ENCODE measurements around the gene NAIF1.

DNA sequence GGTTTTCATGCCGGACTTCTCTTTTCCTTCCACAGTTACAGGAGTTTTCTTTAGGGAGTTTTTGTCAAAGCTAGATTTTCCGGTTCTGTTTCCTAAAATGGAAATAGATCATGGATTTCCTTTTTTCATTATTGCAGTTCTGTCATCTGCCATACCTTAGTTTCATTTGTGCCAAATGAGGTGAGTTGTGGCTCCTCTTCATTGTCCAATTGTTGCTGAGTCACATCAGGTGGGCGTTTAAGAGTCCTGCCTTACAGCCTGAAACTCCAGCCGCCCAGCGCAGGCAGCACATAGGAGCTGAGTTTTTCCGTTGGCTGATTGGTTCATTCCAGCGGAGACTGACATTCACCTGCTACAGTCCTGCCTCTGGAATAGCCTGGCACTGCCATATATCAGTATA, 15.0 kb upstream of the NAIF1 start:
- no peak for TF ChIP-seq CTCF (IDR thresholded peaks at IDR 0.05)
- TF ChIP-seq, protein P1, sequence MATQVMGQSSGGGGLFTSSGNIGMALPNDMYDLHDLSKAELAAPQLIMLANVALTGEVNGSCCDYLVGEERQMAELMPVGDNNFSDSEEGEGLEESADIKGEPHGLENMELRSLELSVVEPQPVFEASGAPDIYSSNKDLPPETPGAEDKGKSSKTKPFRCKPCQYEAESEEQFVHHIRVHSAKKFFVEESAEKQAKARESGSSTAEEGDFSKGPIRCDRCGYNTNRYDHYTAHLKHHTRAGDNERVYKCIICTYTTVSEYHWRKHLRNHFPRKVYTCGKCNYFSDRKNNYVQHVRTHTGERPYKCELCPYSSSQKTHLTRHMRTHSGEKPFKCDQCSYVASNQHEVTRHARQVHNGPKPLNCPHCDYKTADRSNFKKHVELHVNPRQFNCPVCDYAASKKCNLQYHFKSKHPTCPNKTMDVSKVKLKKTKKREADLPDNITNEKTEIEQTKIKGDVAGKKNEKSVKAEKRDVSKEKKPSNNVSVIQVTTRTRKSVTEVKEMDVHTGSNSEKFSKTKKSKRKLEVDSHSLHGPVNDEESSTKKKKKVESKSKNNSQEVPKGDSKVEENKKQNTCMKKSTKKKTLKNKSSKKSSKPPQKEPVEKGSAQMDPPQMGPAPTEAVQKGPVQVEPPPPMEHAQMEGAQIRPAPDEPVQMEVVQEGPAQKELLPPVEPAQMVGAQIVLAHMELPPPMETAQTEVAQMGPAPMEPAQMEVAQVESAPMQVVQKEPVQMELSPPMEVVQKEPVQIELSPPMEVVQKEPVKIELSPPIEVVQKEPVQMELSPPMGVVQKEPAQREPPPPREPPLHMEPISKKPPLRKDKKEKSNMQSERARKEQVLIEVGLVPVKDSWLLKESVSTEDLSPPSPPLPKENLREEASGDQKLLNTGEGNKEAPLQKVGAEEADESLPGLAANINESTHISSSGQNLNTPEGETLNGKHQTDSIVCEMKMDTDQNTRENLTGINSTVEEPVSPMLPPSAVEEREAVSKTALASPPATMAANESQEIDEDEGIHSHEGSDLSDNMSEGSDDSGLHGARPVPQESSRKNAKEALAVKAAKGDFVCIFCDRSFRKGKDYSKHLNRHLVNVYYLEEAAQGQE (IDR thresholded peaks at IDR 0.05; ENCODE audit: low read depth, low read length) = no peak
- no peak for TF ChIP-seq GABPA (IDR thresholded peaks at IDR 0.05; ENCODE audit: low read depth)
- no peak for TF ChIP-seq EP300 (IDR thresholded peaks at IDR 0.05; ENCODE audit: borderline replicate concordance in 1 of 2, low read depth in 1 of 2, low read length in 1 of 2)
- no peak for TF ChIP-seq PBX3 (IDR thresholded peaks at IDR 0.05)
- no peak for TF ChIP-seq EZH2phosphoT487 (IDR thresholded peaks at IDR 0.05; ENCODE audit: borderline replicate concordance, low read depth)
- TF ChIP-seq POLR2AphosphoS5 (IDR thresholded peaks at IDR 0.05; ENCODE audit: low read depth, low read length) = no peak

All from SK-N-SH (cell line).